Cardiac muscle cell (in vitro differentiated cells and primary cell): ENCODE data around the gene CCDC152. TPM values are rescaled to one million over a fixed set of nuclear protein-coding genes. Genes with fewer than 3 reads are reported as not detected.
"Not testable (repeated sequence)": the region's sequence is repeated elsewhere in the genome, so short reads cannot be mapped to it uniquely, and the experiment has no call there.

Source experiments
- DNase-seq, 2 donors: peaks; one replicate each; pipeline versions ENCODE4 v3.0.0 to v3.0.0-alpha.2; 2010 to 2017; ENCODE audit warnings: low read depth in 1 of 2, low spot score in 1 of 2
- H3K27ac ChIP-seq: fragments of 200-600 bp; sonication (generic); 2 replicates; pipeline ENCODE4 v1.5.1; 2016
- H3K27me3 ChIP-seq: fragments of 200-600 bp; sonication (generic); 2 replicates; pipeline ENCODE4 v1.6.0; 2016; ENCODE audit warnings: control low read depth
- H3K36me3 ChIP-seq: fragments of 200-600 bp; sonication (generic); 2 replicates; pipeline ENCODE4 v1.5.1; 2016; ENCODE audit warnings: control low read depth
- H3K4me1 ChIP-seq: fragments of 200-600 bp; sonication (generic); 2 replicates; pipeline ENCODE4 v1.8.1; 2017; ENCODE audit warnings: low read depth, mild to moderate bottlenecking, mixed run types
- H3K4me3 ChIP-seq: fragments of 200-600 bp; sonication (generic); 2 replicates; pipeline ENCODE4 v1.5.1; 2016; ENCODE audit warnings: mild to moderate bottlenecking
- H3K9me3 ChIP-seq: fragments of 200-600 bp; sonication (generic); 2 replicates; pipeline ENCODE4 v1.5.1; 2017; ENCODE audit warnings: low read depth, mild to moderate bottlenecking, control low read depth
- CTCF ChIP-seq: IDR thresholded peaks from 2 replicates; pipeline ENCODE4 v1.5.1; 2012; ENCODE audit warnings: low read depth, mild to moderate bottlenecking, low read length
- polyA plus RNA-seq: library from polyadenylated mRNA; unstranded; fragments of >200 nt; fragmentation: Nextera tagmentation; extraction: Ambion mirVana; gene quantifications from 2 replicates; pipeline ENCODE4 v1.2.1, GENCODE V29; 2016
- total RNA-seq: library from RNA; depleted of rRNA; stranded (reverse); fragments of >200 nt; gene quantifications from 2 replicates; pipeline ENCODE4 v1.2.3, GENCODE V29; 2016

The CCDC152 gene
- total and polyA plus RNA-seq, 2 experiments from 2014 or later, result 1.5 to 6.5 TPM

DNA sequence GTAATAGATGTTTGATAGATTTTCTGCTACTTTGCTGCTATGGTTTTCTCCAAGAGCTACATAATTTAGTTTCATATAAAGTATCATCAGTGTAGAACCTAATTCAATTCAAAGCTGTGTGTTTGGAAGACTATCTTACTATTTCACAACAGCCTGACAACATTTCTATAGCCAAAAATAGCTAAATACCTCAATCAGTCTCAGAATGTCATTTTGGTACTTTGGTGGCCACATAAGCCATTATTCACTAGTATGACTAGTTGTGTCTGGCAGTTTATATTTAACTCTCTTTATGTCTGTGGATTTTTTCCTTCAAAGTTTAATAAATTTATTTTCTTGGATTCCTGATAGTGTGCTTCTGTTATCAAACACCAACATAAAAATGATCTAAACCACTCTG is 35.1 kb upstream of the CCDC152 start:
- Histone ChIP-seq H3K4me1 (peaks cover 8% of the 10 kb centered on the region), H3K4me3 (no peak overlapping the region), H3K36me3 (no peaks in the 10 kb centered on the region), H3K9me3 (no peaks in the 10 kb centered on the region), H3K27me3 (no peaks in the 10 kb centered on the region), H3K27ac (no peak overlapping the region)
- DNase-seq, result no peak
- TF ChIP-seq CTCF, result no peak

GRCh38 chr5:42734531-42735058 is 22.0 kb upstream of the CCDC152 start:
- H3K9me3 ChIP-seq, H3K36me3 ChIP-seq, H3K4me3 ChIP-seq, H3K27ac ChIP-seq, DNase-seq, H3K4me1 ChIP-seq, H3K27me3 ChIP-seq: not testable (repeated sequence)

DNA sequence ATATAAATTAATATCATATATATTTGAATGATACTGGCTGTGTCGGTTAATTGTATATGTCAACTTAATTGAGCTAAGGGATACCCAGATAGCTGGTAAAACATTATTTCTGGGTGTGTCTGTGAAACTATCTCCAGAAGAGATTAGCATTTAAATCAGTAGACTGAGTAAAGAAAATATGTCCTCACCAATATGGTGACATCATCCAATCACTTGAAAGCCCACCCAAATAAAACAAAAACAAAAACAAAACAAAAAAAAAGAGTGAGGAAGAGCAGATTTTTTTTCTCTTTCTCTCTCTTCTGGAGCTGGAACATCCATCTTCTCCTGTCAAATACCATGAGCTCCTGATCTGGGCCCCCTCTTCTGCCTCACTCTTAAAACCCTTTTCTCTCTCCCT is 15.7 kb upstream of the CCDC152 start:
- no peak for TF ChIP-seq CTCF
- no peak overlapping the region for H3K4me3 ChIP-seq
- no peak overlapping the region for H3K27ac ChIP-seq
- H3K4me1 ChIP-seq, result no peaks in the 10 kb centered on the region
- no peaks in the 10 kb centered on the region for H3K36me3 ChIP-seq
- DNase-seq, result no peak
- H3K27me3 ChIP-seq, result no peaks in the 10 kb centered on the region
- H3K9me3 ChIP-seq, result no peaks in the 10 kb centered on the region

- DNase-seq, result peak; percentile 7 to 43
- Histone ChIP-seq H3K4me3 (no peak overlapping the region), H3K27me3 (no peaks in the 10 kb centered on the region), H3K4me1 (no peaks in the 10 kb centered on the region), H3K9me3 (no peaks in the 10 kb centered on the region), H3K36me3 (no peaks in the 10 kb centered on the region), H3K27ac (no peak overlapping the region)
- TF ChIP-seq CTCF, result peak; percentile 60
Measured at GRCh38 chr5:42745426-42745825, 11.2 kb upstream of the CCDC152 start.

- no peak for DNase-seq
- Histone ChIP-seq H3K36me3 (no peaks in the 10 kb centered on the region), H3K9me3 (no peaks in the 10 kb centered on the region), H3K27ac (no peak overlapping the region), H3K4me3 (no peak overlapping the region), H3K27me3 (no peaks in the 10 kb centered on the region), H3K4me1 (no peaks in the 10 kb centered on the region)
- no peak for TF ChIP-seq CTCF
Measured at GRCh38 chr5:42745856-42746255, 10.8 kb upstream of the CCDC152 start.

DNA sequence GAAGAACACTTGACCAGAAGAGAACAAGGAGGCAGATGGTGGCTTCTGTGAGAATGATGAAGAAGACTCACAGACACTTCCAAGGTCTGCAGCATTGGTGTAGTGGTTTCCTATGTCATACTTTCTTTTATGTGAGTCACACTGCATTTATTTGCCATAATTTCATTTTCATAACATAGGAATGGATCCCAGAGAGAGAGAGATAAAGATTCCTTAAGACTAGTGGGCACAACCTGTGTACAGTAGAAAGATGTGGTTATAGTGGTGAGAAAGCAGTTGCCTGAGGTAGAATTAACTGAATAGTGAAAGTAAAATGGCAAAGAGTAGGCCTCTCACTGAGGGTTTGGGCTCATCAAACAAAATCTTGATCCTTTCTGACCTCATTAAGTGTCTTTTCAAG is 7.6 kb upstream of the CCDC152 start:
- no peak for TF ChIP-seq CTCF
- Histone ChIP-seq H3K4me1 (no peaks in the 10 kb centered on the region), H3K27ac (no peak overlapping the region), H3K36me3 (no peaks in the 10 kb centered on the region), H3K9me3 (no peaks in the 10 kb centered on the region), H3K27me3 (no peaks in the 10 kb centered on the region), H3K4me3 (no peak overlapping the region)
- DNase-seq, result no peak
